GM12874 (cell line): ENCODE results near the gene CWH43.

ENCODE experiments used
- TF ChIP-seq, protein P1 (sequence below): IDR thresholded peaks from 2 replicates; pipeline ENCODE4 v1.5.1; 2011; ENCODE audit warnings: low read depth, mild to moderate bottlenecking, control low read depth, low read length, moderate library complexity; ENCODE audit not compliant: insufficient read depth

CWH43 gene

GRCh38 chr4:48962636-48963035 lies 23.4 kb upstream of the CWH43 start:
- TF ChIP-seq, protein P1, sequence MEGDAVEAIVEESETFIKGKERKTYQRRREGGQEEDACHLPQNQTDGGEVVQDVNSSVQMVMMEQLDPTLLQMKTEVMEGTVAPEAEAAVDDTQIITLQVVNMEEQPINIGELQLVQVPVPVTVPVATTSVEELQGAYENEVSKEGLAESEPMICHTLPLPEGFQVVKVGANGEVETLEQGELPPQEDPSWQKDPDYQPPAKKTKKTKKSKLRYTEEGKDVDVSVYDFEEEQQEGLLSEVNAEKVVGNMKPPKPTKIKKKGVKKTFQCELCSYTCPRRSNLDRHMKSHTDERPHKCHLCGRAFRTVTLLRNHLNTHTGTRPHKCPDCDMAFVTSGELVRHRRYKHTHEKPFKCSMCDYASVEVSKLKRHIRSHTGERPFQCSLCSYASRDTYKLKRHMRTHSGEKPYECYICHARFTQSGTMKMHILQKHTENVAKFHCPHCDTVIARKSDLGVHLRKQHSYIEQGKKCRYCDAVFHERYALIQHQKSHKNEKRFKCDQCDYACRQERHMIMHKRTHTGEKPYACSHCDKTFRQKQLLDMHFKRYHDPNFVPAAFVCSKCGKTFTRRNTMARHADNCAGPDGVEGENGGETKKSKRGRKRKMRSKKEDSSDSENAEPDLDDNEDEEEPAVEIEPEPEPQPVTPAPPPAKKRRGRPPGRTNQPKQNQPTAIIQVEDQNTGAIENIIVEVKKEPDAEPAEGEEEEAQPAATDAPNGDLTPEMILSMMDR = no peak

- TF ChIP-seq, protein P1 = peak; percentile 82
Observed at GRCh38 chr4:48963042-48963679, 22.9 kb upstream of the CWH43 start.

DNA sequence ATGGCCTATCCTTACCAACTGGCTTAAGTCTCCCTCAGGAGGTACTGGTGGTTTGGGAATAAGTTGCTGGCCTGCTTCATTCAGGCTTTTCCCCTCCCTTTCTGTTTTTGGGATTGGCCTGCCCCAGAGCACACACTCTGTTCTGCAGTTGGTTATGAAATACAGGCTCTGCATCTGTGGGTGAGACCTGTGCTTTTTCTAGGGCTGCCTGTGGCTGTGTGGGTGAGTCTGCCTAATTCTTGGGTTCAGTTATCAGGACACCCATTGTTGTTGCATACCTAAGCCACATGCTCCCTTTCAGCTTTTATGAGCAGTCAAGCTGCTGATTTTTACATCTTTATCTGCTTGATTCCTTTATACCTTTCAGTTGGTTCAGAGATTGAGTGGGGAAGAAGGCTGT lies 19.0 kb upstream of the CWH43 start:
- TF ChIP-seq, protein P1 = no peak

DNA sequence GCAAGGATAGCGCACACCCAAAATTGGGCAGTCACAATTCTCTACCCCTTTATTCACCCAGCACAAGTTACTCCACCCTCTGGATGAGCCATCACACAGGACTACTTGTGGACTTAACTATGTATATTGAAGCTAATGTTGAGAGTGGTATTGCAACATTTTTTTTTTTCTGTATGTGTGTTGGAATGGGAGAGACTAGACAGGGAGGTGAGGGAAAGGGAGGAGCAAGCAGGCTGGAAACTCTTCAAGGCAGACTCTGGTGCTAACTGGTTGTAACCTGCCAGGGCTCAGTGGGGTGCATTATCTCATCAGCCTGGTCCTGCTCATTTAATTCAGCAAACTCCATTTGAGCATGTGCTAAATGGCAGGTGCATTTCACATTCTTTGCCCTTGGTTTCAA lies 18.4 kb upstream of the CWH43 start:
- TF ChIP-seq, protein P1 = no peak

GRCh38 chr4:48968814-48969213 lies 17.3 kb upstream of the CWH43 start:
- TF ChIP-seq, protein P1 = no peak

- TF ChIP-seq, protein P1 = no peak
Observed at GRCh38 chr4:48970471-48970921, 15.6 kb upstream of the CWH43 start.

- TF ChIP-seq, protein P1 = no peak
Observed at GRCh38 chr4:48974979-48975640, 11.0 kb upstream of the CWH43 start.
